HG02678 (cell line): Measurements from ENCODE around the gene GYG1.
A peak's percentile ranks its signal among the peaks of the same experiment; 100 is the strongest.

ENCODE experiments used
- ATAC-seq: cut with Tn5 transposase; IDR thresholded peaks from one replicate; pipeline ENCODE4 v1.9.1; 2021; ENCODE audit warnings: mild to moderate bottlenecking, moderate library complexity; ENCODE audit not compliant: unreplicated experiment

Gene GYG1

GRCh38 chr3:148991219-148992026 lies at the start of gene GYG1:
TSS of gene GYG1 (plus strand) at chr3:148991540. CDS start at chr3:148991641, 101 bp downstream.
- ATAC-seq = peak; percentile 86

GRCh38 chr3:148943506-148944205 lies 47.7 kb upstream of the GYG1 start:
- ATAC-seq = peak; percentile 98

GRCh38 chr3:148945116-148945515 lies 46.2 kb upstream of the GYG1 start:
- ATAC-seq = no peak

DNA sequence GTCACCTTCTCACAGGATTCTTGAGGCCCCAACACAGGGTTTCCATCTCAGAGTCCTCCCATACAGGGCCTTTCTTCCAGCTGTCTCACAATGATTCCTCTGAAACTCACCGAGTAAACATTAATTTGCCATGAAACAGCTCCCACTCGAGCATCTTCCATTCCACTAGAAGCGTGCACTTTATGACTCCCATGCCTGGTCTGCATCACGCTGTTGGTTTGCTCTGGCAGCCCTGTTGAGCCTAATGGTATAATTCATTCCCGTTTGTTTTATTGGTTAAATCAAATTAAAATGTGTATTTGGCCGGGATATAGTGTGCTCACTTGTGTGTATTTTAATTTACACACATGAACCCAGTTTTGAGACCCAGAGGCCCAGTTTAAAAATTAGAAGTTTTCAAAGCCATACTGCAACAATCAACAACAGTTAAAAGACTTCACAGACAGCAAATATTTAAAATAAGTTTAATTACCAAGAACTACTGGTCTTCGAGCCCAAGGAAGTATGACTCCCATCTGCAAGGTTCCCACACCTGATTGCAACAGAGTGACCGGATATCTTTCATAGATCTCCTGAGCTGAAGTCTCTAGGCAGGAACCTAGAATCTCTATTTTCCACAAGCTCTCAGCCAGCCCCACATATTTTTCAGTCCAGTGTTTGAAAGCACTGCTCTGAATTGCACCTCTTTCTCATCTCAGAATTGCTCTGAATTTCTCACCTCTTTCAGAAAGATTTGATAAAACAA lies 42.3 kb upstream of the GYG1 start:
- no peak for ATAC-seq

DNA sequence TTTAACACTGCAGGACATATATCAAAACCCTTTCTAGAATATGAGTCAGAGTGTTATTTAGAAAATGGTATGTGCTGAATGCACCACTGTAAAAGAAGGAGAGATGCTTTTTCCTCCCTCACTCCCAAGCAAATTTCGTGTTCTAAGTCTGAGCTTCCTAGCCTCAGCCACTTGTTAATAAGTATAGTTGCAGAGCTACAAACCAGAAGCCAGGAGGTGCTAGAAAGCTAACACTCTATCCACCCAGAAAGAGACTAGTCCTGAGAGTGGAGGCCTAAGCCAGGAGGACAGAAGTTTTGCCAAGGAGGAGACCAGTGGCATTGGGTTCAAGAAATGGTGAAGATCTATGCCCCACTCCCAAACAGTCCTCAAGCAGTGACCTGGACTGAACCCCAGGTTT lies 40.5 kb upstream of the GYG1 start:
- ATAC-seq = no peak

- ATAC-seq = no peak
Observed at GRCh38 chr3:148951599-148952361, 39.6 kb upstream of the GYG1 start.

GRCh38 chr3:148953094-148953493 lies 38.2 kb upstream of the GYG1 start:
- ATAC-seq = no peak

- no peak for ATAC-seq
Observed at GRCh38 chr3:148954981-148955380, 36.4 kb upstream of the GYG1 start.

- ATAC-seq = no peak
Observed at GRCh38 chr3:148955544-148956346, 35.6 kb upstream of the GYG1 start.

GRCh38 chr3:148957586-148957985 lies 33.8 kb upstream of the GYG1 start:
- peak; percentile 54 for ATAC-seq

DNA sequence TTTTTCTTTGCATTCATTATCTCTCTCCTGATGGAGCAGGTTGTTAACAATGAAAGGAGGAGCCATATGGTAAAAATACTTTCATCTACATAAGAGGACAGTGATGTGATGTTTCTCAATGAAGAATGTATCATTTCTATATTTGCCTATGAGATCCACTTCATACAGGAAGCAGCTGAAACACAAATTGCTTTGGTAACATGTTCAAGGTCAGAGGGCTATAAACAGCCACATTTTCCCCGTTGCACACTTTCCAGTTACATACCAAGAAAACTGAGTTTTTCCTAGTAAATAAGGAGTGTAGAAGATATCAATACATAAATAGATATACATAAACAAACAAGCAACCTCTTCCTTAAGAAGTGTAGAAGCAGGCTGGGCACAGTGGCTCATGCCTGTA lies 32.6 kb upstream of the GYG1 start:
- ATAC-seq = no peak

DNA sequence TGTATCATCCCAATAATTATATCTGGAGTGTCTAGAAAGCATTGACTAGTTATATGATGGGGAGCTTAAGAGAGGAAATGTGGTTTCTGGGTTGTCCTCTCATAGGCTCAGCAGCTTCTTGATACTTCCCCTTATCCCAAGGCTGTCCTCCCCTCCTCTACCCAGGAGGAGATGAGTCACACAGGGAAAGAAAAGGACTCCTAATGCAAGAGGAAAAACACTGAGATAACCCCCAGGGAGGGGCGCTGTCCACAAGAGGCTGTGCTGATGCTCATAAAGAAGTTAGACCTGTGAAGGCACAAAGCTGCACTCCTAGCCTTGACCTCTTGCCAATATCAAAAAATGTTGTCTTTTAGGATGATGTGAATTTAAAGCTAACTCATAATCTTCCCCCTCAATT lies 28.8 kb upstream of the GYG1 start:
- no peak for ATAC-seq

DNA sequence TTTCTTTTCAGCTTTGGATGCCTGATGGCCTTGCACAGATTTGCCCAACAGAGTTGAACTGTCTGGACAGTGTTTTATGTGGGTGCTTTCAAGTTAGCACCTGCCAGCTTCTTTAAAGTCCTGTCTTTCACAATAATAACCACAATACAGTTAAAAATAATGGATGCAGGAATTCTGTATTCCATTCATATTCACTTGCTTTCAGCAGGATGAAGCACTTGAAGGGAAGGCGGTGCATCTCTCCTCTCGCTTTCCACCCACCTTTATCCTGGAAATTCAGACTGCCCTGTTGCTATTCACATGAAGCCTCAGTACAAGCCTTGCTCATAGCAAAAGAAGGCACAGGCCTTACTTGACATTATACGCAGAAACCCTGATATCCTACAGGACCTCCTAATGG lies 26.5 kb upstream of the GYG1 start:
- ATAC-seq = no peak

DNA sequence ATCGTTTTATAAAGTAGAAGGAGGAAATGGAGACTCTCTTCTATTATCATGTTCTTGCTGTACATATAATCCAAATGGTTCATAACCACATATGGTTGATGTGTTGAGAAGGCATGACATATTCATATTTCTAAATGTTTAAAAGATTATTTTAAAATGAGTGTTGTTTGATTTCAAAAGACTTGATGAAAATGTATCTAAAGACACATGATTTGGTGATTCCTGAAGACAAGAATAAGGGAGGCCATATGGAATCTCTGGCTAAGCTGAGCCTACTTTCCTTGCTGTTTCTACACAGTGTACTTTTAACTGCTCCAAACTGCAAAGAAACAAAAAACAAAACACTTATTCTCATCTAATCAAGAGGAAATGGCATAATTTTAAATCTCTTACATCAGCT lies 23.0 kb upstream of the GYG1 start:
- ATAC-seq = no peak

- no peak for ATAC-seq
Observed at GRCh38 chr3:148970271-148970670, 21.1 kb upstream of the GYG1 start.

DNA sequence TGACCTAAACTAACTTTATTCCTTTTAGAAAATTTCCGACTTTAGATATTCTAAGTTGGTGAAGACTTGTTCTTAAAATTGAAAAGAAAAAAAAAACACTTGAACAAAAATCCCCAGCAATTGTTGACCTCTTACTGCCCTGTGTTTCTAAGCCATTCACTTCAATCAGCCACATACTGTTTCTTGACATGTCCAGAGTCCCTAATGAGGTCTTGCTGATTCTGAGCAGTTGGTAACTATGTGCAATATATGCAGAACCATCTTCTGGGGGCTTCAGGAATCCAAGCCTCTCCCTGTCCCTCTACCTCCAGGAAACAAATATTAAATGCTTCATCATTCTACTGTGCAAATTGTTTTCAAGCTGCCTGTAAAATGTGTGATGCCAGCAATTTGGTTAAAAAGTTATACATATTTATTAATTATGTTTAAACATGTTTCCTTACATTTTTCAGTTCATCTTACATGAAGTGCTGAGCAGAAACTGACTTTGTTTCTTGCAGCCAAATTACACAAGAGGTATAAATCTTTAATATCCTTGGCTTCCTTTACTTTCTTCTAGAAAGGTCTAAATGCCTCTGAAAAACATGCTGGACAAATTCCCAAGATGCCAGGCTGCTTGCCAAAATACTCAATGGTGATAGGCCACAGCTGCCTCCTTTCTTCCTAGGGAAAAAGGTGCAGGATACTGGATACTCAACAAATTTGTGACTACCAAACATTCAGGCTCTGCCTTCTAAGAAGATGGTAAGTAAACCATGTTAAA lies 19.8 kb upstream of the GYG1 start:
- no peak for ATAC-seq

DNA sequence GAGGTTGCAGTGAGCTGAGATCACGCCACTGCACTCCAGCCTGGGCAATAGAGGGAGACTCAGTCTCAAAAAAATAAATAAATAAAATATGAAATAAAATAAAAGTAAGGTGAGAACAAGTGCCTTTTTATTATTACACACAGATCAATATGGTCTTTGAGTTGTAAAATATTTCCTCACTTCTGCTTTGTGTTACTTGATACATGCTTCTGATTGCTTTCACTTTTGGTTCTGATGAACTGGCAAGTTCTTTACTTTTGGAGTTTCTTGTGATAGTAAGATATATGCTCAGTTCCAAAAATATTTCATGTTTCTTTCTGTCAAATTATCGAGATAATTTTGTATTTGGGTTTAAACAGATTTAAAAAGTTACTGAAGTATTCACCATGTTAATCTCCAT lies 16.6 kb upstream of the GYG1 start:
- ATAC-seq = peak; percentile 60

DNA sequence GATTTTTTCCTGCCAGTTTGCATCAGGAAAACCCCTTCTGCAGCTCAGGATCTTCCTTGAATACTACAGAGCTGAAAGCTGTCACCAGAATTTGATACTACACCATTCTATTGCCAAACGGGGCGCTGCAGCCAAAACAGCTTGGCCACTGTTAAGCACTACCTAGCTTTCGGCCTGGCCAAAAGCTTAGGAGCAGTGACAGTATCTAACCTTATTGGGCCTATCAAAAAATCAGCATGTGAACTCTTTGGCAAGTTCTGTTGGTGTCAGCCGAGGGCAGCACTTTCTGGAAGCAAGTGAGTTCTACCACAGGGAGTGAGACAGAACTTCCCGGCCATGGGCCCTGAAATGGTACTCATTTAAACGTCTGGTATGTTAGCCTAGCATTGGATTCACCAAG lies 16.1 kb upstream of the GYG1 start:
- no peak for ATAC-seq

DNA sequence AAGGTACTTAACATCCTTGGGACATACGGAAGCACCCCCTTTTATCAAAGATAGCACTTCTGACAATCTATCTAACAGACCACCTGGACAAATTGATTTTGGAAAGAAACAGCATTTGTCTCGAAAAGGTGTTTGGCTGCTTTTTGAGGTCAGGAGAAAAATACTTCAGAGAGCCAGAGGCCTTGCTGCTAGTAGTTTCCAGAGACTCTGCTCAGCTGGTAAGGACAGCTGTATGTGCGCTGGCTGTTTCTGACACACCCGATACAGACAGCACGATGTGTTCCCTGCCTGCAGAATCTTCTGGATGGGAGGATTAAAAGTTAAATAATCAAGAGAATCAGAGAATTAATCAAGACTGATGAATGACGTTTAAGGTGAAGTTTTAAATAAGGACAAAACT lies 15.6 kb upstream of the GYG1 start:
- ATAC-seq = no peak
